Progenitor cell of endocrine pancreas (in vitro differentiated cells): ENCODE data around the gene CYS1. TPM values are rescaled to one million over a fixed set of nuclear protein-coding genes. Genes with fewer than 3 reads are reported as not detected.
A peak's percentile ranks its signal among the peaks of the same experiment; 100 is the strongest.

Experiments
- DNase-seq: peaks from one replicate; pipeline ENCODE4 v3.0.0; 2021; ENCODE audit warnings: low spot score; ENCODE audit not compliant: unreplicated experiment
- H3K27ac Mint-ChIP-seq: 2 replicates; pipeline ENCODE4 v1.8.0; 2021; ENCODE audit warnings: mild to moderate bottlenecking, moderate library complexity, mixed read lengths
- H3K27me3 Mint-ChIP-seq: 2 replicates; pipeline ENCODE4 v1.8.0; 2021; ENCODE audit warnings: mixed read lengths
- H3K36me3 Mint-ChIP-seq: 2 replicates; pipeline ENCODE4 v1.8.0; 2022; ENCODE audit warnings: mixed read lengths; ENCODE audit not compliant: insufficient read depth
- H3K4me1 Mint-ChIP-seq: 2 replicates; pipeline ENCODE4 v1.8.0; 2021; ENCODE audit warnings: low read depth, mixed read lengths
- H3K4me3 Mint-ChIP-seq: 2 replicates; pipeline ENCODE4 v1.8.0; 2021; ENCODE audit warnings: low read depth, mild to moderate bottlenecking, moderate library complexity, mixed read lengths
- H3K9me3 Mint-ChIP-seq: 2 replicates; pipeline ENCODE4 v1.8.0; 2021; ENCODE audit warnings: low read depth, mixed read lengths
- CTCF ChIP-seq: fragments of 200-600 bp; sonication (generic); IDR thresholded peaks from one replicate; pipeline ENCODE4 v1.5.0; 2021; ENCODE audit warnings: antibody characterized with exemption, mild to moderate bottlenecking; ENCODE audit not compliant: unreplicated experiment
- total RNA-seq: library from RNA; stranded (reverse); gene quantifications from 2 replicates; pipeline ENCODE4 v1.2.1, GENCODE V29; 2021

Gene CYS1
- total RNA-seq, 1 donor from 2014 or later, result 2.3 TPM

- Mint-ChIP-seq H3K36me3 (peaks cover 10% of the 10 kb centered on the region), H3K9me3 (no peaks in the 10 kb centered on the region), H3K4me3 (peak overlapping the region; percentile 81), H3K27me3 (peaks cover 3% of the 10 kb centered on the region), H3K27ac (no peak overlapping the region), H3K4me1 (peaks cover 31% of the 10 kb centered on the region)
- DNase-seq, result no peak
- peak; percentile 81 for TF ChIP-seq CTCF
These were observed 44.4 kb upstream of the CYS1 start for GRCh38 chr2:10124538-10125045.

- Mint-ChIP-seq H3K27me3 (peaks cover 3% of the 10 kb centered on the region), H3K4me1 (peaks cover 28% of the 10 kb centered on the region), H3K27ac (peak overlapping the region; percentile 59), H3K9me3 (no peaks in the 10 kb centered on the region), H3K4me3 (peak overlapping the region; percentile 81), H3K36me3 (peaks cover 7% of the 10 kb centered on the region)
- DNase-seq, result no peak
- TF ChIP-seq CTCF, result no peak
These were observed 43.1 kb upstream of the CYS1 start for GRCh38 chr2:10123281-10123680.

GRCh38 chr2:10122500-10123280 lies 42.5 kb upstream of the CYS1 start, which contains the start of gene RRM2:
Gene RRM2, plus strand, starts transcription at chr2:10122739. Its CDS starts 60 bp downstream, at chr2:10122799.
- Mint-ChIP-seq H3K4me3 (peak within 1 kb of the TSS; percentile 95), H3K4me1 (peaks cover 28% of the 10 kb centered on the region), H3K27ac (peak within 1 kb of the TSS; percentile 99), H3K9me3 (no peaks in the 10 kb centered on the region), H3K36me3 (peaks cover 7% of the 10 kb centered on the region), H3K27me3 (peaks cover 3% of the 10 kb centered on the region)
- peak; percentile 89 for DNase-seq
- TF ChIP-seq CTCF, result no peak

- H3K4me3 Mint-ChIP-seq, result peak overlapping the region; percentile 95
- H3K9me3 Mint-ChIP-seq, result no peaks in the 10 kb centered on the region
- peaks cover 7% of the 10 kb centered on the region for H3K36me3 Mint-ChIP-seq
- peaks cover 27% of the 10 kb centered on the region for H3K4me1 Mint-ChIP-seq
- TF ChIP-seq CTCF, result no peak
- DNase-seq, result no peak
- peak overlapping the region; percentile 99 for H3K27ac Mint-ChIP-seq
- H3K27me3 Mint-ChIP-seq, result peaks cover 3% of the 10 kb centered on the region
These were observed 40.8 kb upstream of the CYS1 start for GRCh38 chr2:10120877-10121574.

GRCh38 chr2:10120158-10120876 lies 40.1 kb upstream of the CYS1 start:
- H3K27me3 Mint-ChIP-seq, result peaks cover 3% of the 10 kb centered on the region
- no peak for TF ChIP-seq CTCF
- peak; percentile 87 for DNase-seq
- peak overlapping the region; percentile 99 for H3K27ac Mint-ChIP-seq
- peaks cover 5% of the 10 kb centered on the region for H3K36me3 Mint-ChIP-seq
- H3K4me1 Mint-ChIP-seq, result peaks cover 24% of the 10 kb centered on the region
- H3K9me3 Mint-ChIP-seq, result no peaks in the 10 kb centered on the region
- H3K4me3 Mint-ChIP-seq, result peak overlapping the region; percentile 95
